ENCODE results near the gene DYNC1LI2.
A peak's percentile ranks its signal among the peaks of the same experiment; 100 is the strongest.
"Not testable (repeated sequence)": the region's sequence is repeated elsewhere in the genome, so short reads cannot be mapped to it uniquely, and the experiment has no call there.

DYNC1LI2 gene

DNA sequence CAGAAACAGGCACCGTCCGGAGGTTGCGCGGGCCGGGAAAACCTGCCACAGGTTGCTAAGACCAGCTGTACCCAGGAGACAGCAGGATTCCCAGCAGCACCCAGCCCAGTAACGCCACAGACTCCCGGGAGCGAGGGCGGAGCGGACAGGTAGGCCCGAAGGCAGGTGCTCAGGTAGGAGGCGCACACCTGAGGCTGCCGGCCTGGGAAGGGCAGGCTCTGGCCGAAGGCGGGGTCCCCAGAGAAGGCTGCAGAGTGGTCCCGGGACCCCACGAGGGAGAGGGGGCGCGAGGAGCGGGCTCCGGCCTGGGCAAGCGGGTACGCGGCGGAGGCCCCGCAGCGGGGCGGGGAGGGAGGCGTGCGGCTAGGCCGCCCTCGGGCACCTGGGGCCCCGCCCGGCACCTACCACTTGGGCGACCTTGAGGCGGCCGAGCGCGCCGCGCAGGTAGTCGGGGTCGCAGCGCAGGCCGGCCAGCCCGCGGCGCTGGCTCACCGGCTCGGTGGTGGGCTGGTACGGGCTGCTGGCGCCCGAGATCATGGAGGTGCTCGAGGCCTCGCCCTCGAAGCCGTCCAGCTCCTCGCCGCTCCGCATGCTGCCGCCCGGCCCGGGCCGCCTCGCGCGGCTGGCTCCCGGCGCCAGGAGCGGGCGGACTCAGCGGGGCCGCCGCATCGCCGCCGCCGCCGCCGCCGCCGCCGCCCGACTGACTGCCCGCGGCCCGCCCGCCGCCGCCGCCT, 55.3 kb downstream of the DYNC1LI2 start:
- peak; percentile 7 for DNase-seq

DNA sequence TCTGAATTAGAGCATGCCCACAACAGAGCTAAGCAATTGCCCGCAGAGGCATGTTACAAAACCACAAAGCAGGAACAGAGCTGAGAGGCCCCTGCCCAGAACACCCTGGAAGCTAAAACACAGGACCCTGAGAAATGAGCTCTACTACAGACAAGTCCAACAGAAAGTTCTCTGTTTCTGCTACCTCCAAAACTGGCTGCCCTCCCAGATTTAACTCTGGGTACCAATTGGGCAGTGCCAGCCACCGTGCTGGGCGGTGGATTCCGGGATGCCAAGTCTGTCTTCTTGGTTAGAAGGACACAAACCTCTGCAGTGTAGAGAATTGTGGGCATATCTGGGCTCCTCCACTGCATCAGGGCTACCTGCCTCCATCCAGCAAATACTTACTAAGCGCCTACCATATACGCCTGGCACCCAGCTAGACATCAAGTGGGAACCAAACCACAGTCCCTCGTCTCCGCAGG, 55.9 kb downstream of the DYNC1LI2 start:
- DNase-seq = peak; percentile 4

DNA sequence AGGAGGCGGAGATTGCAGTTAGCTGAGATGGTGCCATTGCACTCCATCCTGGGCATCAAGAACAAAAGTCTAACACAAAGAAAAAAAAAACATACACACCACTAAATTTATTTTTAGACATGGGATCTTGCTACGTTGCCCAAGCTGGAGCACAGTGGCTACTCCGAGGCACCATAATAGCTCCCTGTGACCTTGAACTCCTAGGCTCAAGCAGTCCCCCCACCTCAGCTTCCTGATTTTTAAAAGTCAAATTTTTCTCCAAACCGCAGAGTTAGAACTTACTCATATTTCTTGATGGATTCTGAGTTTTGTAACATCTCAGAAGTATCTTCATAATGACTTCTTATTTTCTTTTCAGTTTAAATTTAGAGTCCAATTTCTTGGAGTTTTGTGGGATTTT, 58.3 kb downstream of the DYNC1LI2 start:
- DNase-seq = no peak

DNA sequence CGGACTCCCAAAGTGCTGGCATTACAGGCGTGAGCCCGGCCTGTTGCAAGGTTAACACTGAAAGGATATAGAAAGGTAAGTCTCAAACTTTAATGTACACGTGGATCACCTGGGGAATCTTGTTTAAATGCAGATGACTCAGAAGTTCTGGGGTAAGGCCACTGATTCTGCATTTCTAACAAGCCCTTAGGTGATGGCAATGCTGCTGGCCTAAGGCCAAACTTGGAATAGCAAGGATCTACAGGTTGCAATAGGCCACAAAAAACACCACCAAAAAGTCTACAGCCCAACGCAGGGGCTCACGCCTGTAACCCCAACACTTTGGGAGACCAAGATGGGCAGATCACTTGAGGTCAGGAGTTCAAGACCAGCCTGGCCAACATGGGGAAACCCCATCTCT, 59.1 kb downstream of the DYNC1LI2 start:
- no peak for DNase-seq

DNA sequence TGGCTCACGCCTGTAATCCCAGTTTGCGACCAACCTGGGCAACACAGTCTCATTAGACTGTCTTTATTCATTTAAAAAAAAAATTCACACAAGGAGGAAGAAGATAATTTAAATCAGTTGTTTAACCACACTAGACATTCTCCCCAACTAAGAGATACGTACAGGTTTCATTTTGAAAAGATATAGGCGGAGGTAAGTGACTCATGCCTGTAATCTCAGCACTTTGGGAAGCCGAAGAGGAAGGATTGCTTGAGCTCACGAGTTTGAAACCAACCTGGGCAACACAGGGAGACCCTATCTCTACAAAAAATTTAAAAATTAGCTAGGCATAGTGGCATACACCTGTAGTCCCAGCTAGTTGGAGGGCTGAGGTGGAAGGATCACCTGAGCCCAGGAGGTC, 60.2 kb downstream of the DYNC1LI2 start:
- no peak for DNase-seq

DNA sequence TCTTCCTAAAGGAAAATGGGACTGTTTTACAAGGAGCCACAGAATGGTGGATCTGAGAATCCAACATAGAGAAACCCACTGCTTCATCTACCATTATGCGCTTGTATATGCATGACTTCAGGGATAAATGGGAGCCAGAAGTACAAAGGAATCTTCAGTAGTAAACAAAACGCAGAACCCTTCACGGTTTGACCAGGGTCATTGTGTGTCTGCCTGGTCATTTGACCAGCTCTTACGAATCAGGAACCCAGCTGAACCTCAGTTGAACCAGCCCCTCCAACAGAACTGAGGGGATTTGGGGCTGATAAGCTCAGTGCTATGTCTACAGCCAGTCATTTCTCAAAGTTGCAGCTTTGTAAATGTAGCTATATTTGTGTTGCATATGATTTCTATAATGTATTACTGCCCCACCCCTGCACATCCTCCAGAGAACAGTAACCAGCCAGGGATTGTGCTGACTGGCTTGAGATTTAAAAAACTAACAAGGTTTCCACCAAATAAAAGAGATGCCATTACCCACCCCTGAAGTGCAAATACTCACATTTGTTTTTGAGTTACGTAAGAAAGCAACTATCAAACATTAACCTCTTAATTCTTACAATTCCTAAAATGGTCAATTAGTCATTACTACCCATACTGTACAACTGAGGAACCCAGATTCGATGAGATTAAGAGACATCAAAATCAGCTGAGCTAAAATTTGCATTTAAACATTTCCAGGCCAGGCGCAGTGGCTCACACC, 61.1 kb downstream of the DYNC1LI2 start:
- DNase-seq = no peak

DNA sequence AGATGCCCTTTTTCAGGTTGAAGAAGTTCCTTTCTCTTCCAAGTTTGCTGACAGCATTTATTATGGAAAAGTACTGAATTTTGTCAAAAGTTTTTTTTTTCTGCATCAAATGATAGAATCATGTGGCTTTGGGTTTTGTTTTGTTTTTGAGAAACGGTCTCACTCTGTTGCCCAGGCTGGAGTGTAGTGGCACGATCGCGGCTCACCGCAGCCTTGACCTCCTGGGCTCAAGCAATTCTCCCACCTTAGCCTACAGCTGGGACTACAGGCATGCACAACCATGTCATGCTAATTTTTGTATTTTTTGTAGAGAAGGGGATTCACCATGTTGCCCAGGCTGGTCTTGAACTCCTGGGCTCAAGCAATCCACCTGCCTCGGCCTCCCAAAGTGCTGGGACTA, 62.1 kb downstream of the DYNC1LI2 start:
- DNase-seq = no peak

DNA sequence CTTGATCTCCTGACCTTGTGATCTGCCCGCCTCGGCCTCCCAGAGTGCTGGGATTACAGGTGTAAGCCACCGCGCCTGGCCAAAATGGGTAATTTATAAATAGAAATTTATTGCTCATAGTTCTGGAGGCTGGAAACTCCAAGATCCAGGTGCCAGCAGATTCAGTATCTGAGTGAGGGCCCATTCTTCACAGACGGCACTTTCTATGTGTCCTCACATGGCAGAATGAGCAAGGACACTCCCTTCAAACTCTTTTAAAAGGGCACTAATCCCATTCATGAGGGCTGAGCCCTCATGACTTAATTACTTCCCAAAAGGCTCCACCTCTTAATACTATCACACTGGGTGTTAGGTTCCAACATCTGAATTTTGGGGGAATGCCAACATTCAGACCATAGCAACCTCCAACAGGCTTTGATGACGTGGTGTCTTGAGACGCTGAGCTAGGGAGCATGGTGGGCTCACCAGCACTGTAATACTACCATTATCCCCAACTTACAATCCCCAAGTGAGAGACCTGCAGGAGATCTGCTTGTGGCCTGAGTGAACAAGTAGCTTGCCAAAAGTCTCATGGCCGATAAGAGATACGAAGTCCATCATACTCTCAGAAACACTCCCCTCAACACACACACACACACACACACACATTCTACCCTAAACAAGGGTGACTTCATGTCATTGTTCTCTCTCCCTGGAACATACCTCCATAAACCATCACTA, 63.3 kb downstream of the DYNC1LI2 start:
- no peak for DNase-seq

DNA sequence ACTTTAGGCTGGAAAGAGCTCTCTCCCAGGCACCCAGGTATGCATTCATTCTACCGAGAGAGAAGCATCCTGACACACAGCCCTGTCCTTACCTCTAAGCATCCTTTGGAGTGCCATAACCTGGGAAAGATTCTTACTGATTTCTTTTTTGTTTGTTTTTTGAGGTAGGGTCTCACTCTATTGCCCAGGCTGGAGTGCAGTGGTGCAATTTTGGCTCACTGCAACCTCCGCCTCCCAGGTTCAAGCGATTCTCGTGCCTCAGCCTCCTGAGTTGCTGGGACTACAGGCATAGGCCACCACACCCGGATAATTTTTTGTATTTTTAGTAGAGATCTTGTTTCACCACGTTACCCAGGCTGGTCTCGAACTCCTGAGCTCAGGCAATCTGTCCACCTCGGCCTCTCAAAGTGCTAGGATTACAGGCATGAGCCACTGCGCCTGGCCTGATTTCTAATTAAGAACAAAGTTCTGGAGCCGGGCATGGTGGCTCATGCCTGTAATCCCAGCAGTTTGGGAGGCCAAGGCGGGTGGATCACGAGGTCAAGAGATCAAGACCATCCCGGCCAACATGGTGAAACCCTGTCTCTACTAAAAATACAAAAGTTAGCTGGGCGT, 65.8 kb downstream of the DYNC1LI2 start:
- not testable (repeated sequence) for DNase-seq

DNA sequence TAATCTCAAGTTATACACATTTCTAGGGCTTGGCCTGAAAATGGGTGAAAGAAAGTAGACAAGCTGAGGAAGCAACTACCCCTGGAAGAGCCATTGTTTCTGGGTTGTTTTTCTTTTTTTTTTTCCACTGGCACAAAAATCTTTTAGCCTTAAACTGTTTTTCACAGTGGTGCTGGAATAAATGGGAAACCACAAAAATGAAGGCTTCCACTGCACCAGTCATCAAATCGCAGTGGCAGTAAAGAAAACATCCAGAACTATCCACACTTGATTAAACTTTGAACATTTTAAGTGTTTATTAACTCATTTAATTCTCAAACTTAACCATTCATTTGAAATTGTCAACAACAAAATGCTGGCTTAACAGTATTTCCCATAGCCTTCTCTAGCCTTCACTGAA, 69.1 kb downstream of the DYNC1LI2 start:
- DNase-seq = no peak

DNA sequence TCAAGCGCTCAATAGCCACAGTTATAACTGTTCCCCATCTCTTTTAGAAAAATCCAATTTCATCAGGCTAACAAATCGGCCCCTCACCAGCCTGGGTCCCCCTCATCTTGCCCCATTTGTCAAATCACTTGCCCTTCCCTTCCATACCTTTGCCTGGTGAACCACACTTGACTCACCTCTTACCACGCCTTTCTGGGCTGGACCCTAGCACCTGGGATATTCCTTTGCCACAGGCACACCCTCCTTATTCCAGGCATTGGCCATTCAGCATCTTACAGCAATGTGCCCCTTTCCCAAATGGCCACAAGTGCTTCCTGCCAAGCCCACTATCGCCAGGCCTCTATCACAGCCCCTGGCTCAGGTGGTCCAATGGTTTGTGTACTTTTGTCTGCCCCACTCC, 69.7 kb downstream of the DYNC1LI2 start:
- DNase-seq = no peak

DNA sequence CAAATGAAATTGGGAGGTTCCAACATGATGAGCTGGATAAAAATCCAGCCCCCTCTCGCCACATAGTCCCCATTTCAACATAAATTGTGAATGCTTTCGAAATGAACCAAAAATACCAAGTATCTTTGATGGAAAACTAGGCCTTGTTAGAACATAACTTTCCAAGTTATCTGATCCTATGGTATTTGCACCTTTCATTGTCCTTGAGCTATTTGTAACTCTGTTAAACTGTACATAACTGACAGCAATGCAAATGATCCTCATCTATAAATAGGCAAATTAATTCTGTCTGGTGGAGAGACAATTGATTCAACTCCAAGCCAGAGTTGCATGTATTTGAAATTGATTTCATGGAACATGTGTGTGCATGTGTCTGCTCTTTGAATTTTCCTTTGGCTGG, 73.1 kb downstream of the DYNC1LI2 start:
- no peak for DNase-seq

DNA sequence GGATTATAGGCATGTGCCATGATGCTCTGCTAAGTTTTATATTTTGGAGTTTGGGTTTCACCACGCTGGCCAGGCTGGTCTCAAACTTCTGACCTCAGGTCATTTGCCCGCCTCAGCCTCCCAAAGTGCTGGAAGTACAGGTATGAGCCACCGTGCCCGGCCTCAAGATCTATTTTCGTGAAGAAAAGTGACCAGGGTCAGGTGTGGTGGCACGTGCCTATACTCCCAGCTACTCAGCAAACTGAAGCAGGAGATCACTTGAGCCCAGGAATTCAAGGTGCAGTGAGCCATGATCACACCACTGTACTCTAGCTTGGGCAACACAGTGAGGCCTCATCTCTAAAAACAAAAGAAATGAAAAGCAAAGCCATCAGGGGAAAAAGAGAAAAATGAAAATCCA, 73.6 kb downstream of the DYNC1LI2 start:
- no peak for DNase-seq

DNA sequence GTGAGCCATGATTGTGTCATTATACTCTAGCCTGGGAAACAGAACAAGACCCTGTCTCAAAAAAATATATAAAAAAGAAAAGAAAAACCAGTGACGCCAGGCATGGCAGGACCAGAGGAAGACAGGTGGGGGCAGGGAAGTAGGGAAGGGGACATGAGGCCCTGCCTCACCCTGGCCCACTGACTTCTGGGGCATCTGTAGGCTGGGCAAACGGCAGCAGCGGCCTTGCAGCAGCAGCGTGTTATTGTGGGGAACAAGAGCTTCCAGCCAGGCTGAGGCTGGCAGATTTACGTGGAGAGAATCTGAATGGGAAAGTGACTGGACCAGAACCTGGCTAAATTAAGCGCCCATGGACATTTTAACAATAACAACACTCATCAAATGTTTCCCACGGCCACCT, 74.2 kb downstream of the DYNC1LI2 start:
- no peak for DNase-seq

DNA sequence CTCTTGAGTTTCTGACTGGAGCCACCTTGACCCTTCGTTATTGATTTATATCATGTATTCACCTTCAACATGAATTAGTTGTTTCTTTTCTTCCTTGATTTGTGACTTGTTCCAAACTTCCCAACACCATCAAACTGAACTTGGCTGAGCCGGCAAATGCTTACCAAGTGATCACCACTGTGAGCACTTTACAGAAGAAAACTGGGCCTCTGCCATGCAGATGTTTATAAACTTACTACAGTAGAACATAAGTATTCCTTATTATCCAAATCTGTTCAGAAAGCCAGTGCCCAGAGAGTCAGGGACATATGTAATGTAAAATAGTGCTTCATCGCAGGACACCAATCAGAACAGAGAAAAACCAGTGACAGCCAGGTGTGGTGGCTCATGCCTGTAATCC, 74.8 kb downstream of the DYNC1LI2 start:
- DNase-seq = no peak

DNA sequence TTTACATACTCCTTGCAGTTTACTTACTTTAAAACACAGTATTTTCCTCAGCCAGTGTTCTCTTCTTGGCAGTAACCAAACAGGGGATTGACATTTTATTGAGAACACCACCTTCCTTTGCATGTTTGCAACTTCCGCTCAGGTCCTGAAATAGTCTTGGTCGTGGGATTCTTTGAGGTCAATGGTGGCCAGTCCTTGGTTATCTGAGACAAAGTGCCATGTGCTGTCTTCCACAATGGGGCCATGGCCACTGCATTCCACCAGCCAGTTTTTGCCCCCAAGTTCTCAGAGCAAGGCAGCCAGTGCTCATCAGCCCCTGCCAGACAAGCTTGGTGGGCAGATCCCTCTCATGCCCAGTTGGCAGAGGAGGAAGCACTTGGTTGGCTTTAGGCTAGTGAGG, 77.7 kb downstream of the DYNC1LI2 start:
- DNase-seq = no peak
